HG03457 (cell line): ENCODE results near the gene PDGFRB.

Experiments
- ATAC-seq: cut with Tn5 transposase; IDR thresholded peaks from one replicate; pipeline ENCODE4 v1.9.1; 2021; ENCODE audit warnings: moderate number of reproducible peaks; ENCODE audit not compliant: unreplicated experiment

Gene PDGFRB

DNA sequence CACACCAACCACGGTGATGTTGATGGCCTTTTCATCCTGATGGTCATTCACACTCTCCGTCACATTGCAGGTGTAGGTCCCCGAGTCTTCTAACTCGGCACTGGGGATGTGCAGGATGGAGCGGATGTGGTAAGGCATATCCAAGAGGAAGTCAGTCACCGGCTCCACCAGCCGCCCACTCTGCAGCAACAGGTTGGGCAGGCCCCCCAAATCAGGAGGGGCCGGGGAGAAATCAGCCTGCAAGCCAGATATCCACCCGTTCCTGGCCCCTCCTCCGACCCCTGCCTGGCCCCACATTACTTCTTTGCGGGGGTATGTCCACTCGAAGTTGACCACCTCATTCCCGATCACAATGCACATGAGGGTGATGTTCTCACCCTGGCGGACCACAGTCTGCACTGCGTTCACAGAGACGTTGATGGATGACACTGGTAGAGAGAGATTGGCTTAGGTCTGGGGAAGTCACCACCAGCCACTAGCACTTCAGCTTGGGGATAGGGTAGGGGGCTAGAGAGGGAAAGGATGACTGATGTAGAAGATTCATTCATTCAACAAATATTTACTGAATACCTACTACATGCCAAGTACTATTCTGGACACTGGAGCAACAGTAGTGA, 22.0 kb downstream of the PDGFRB start:
- no peak for ATAC-seq

DNA sequence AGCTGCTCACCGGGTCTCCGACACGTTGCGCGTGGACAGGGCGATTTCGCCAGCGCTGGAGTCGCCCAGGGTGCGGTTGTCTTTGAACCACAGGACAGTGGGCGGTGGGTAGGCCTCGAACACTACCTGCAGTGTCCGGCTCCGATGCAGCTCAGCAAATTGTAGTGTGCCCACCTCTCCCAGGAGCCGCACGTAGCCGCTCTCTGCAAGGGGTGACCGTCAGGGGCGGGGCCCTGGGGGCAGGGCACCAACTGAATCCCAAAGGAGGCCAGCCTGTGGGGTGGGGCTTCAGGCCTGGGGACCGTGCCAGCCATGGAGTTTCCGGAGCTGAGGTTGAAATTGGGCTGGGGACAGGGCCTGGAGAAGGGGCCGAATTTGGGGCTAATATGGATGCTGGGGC, 22.9 kb downstream of the PDGFRB start:
- no peak for ATAC-seq

DNA sequence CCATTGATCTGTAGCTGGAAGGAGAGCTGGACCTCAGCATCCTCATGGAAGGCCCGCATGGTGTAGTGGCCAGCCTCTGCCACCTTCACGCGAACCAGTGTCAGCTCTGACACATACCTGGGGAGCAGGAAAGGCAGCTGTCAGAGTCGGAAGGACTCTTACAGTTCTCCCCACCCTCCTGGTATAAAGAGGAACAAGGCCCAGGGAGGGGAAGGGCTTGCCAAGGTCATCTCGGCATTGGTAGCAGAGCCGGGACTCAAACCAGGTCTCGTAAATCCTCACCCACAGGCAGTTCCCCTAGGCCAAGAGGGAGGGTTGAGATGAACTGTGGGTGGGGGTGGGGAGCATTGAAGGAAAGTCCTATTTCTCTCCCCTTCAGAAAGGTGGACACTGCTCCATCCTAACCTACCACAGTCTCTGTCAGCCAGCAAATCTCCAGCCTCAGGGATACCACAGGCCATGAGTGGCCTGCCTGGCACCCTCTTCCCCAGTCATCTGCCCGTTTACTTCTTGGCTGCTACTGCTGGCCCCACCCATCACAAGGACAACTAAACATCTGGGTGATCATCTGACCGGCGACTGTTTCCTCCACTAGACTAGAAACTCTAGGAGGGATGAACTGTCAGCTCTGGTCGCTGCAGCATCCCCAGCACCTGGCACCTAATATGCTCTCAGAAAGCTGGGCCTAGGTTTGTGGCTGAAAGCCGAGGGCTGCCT, 23.5 kb downstream of the PDGFRB start:
- no peak for ATAC-seq

DNA sequence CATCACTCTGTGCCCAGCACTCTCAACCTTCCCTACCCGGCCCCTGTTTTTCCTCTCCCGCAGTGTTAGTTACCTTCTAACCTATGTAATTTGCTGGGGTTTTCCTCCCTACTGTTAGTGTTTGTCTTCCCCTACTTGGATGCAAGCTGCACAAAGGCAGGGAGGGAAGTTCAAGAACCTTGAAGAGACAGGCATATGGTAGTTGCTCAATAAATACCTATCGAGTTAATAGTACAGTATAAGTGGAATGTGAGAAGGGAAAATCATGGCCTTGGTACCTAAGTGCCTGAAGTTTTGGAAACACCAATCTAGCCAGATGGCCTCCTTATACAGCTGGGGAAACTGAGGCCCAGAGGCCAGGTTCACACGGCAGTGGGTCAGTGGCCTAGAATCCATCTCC, 24.2 kb downstream of the PDGFRB start:
- ATAC-seq, result no peak

DNA sequence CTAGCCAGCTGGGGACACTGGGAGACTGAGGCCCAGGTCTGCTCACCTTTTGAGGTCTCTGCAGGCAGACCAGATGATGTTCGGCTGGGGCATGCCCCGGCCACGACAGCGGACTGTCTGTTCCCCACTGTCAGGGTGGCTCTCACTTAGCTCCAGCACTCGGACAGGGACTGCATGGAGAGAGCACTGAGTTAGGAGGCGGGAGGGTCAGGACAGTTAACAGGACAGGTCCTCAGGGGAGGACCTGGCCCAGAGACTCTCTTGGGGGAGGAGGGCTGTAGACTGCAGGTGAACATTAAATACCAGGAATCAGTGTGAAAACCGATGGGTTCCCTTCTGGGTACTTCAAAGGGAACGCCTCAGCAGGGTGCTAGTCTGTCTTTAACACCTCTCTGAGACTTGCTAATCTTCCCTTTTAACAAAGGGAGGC, 25.1 kb downstream of the PDGFRB start:
- no peak for ATAC-seq

DNA sequence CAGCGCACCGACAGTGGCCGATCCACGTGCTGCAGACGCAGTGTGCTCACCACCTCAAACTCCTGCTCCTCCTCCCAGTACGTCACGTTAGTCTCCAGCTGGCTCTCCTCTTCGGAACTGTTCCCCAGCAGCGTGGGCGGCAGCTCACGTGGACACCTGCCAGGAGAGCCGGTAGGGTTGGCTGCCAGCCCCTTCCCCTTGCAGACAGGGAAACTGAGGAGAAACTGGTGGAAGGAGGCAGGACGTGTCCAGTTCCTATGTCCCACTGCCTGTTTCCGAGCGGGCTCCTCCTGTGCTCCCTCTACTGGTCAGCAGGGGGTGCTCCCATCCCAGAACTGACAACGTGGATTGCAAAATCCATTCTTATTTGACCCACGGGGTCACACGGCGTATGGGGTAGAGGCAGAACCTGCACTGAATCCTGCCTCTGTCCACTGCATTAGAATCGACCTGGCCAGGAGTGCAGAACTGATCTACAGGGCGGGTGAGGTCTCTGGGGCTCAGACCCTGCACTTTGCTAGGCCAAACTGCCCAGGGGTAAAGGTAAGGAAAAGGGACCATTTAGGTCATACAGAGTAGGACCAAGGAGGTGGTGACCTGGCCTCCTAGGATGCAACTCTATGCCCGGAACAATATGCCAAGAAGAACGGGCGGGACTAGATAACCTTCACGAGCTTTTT, 25.7 kb downstream of the PDGFRB start:
- ATAC-seq, result no peak

DNA sequence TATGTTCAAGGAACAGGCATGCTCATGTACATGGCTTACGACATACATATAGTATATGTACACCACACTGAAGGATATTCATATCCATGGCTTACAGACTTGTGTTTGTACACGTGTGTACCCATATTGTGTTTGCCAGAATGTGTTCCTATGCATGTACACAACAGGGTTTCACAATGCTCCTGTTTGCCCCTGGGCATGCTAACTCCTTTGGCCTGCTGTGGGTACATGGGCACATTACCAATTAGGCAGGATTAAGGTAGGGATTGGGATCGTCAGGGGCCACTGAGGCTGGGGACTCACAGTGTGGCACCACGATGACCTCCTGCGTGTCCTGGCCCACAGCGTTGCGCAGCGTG, 26.2 kb downstream of the PDGFRB start:
- ATAC-seq, result no peak

DNA sequence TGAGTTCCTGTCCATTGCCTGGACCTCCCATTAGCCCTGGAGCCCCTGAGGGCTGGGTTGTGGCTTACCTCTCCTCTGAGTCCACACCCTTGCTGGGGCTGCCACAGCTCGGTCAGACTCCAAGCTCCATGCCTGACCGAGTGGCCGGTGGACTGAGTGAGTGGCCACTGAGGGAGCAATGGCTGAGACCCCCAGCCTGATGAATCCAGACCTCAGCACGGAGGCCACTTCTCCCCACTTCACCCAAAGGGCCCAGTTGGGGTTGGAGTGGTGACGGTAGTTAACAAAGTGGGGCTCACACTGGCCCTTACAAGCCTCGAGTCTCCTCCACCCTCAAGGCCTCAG, 28.8 kb downstream of the PDGFRB start:
- ATAC-seq, result no peak

DNA sequence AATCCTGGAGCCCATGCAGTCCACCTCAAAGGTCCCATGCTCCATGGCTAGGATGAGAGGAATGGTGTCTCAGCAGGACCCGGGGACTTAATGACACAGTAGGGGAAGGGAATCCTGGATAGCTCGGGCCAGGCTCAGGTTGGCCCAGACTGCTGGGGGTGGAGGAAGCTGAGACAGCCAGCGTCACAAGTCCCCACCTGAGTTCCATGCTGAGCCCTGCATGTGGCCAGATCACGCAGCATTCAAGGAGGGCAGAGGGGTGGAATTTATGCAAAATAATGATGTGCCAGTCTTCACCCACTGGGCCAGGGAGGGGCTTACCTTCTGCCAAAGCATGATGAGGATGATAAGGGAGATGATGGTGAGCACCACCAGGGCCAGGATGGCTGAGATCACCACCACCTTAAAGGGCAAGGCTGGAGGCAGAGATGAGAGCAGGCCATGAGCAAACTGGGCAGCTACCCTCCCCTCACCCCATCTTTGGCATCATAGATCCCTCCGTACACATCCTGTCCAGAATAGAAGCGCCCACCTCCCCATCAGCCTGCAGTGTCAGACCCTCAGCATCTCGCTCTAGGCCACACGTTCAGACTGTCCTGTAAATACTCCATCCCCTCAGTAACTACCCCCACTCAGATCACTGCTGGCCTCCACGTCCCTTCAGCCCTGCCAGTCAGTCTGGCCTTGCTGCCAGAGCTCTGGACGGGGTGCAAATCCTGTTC, 29.3 kb downstream of the PDGFRB start:
- no peak for ATAC-seq

DNA sequence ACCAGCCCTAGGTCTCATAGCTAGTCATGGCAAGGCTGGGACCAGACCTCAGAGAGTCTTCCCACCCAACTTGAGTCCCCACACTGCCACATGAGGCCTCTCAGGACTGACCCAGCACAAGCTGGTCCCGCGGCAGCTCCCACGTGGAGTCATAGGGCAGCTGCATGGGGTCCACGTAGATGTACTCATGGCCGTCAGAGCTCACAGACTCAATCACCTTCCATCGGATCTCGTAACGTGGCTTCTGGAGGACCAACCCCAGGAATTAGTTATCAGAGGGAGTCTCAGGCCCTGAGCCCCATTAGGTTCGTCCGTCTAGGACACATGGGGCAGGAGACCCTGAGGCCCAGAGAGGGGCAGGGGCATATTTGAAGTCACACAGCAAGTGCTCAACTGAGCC, 30.3 kb downstream of the PDGFRB start:
- no peak for ATAC-seq

DNA sequence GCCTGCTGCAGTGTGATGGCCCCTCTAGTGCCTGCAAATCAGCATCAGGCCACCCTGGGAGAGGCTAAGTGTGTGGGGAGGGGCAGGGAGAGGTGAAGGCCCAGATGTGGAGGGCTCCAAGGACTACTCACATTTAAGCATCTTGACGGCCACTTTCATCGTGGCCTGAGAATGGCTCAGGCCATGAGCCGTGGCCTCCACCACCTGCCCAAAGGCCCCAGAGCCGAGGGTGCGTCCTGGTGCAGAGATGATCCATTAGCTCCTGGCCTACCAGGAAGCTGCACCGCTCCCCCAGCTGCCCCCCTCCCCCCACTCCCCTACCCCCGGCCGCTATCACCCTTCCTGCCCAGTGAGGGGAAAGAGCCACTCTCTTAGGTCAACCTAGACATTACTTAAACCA, 31.0 kb downstream of the PDGFRB start:
- no peak for ATAC-seq

DNA sequence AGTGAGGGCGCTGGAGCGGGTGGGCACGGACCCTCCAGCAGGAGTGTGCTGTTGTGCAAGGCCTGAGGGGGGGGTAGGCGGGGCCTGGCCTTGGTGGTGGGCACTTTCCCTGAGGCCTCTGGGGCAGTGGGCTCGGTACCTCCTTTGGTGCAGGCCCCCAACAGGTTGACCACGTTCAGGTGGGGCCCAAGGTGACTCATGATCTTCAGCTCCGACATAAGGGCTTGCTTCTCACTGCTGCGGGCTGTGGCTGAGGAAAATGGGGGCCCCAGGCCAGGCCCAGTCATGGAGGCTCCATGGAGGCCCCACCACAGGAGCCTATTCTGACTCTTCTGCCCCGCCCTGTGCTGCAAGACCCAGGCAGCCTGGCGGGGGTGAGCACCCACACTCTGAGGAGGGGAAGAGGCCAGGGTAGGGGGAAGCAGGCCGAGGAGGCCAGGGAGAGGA, 31.5 kb downstream of the PDGFRB start:
- no peak for ATAC-seq

DNA sequence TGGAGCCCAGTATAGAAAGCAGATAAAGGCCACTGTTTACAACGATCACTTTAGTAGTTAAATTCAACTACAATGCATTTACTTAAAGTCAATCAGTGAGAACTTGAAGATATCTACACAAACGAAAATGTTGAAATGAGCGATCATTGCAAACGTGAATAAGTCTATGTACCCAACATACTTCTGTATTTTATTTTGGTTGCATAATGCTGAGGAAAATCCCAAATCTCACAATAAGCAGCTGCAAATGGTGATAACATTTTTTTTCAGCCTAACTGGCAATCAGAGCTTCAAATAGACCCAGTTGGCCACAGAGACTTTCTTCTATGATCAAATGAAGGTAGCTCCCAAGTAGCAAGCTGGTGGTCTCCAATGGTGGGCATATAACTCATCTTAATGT, 32.1 kb downstream of the PDGFRB start:
- no peak for ATAC-seq

DNA sequence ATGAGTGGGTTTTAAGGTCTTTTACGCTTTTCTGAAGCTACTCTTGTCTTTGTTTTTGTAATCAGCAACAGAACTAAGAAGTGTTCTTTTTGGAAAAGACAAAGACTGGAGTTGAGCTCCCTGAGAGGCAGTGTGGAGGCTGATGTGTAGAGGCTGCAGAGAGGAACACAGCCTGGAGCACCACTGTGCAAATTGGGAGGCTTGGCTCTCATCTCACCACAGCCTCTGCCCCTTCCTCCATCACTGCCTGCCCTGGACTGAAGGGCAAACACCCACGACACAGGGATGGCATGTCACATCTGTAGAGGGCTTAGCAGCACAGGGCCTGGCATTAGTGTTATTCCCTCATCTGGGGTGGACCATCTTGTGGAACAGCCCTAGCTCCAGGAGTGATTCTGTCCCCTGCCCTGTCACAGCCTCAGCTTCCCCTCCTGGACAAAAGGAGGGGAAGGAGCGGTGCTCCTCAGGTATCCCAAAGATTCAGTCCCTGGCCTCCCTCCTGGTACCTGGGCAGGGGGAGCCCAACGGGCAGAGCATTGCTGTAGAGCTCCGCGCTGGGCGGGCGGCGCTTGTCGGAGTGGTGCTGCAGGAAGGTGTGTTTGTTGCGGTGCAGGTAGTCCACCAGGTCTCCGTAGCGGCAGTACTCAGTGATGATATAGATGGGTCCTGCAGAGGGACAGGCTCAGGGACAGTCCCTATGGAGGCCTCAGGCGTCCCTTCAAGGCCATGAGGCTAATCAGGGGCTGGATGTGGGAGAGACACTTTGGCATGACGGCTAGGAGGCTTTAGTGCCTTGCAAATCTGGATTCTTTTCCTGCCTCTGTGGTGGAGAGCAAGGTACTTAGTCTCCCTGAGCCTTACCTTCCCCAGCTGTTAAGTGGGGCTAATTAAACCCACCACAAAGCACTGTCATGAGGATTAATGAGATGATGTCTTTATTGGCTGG, 32.8 kb downstream of the PDGFRB start:
- ATAC-seq, result no peak

DNA sequence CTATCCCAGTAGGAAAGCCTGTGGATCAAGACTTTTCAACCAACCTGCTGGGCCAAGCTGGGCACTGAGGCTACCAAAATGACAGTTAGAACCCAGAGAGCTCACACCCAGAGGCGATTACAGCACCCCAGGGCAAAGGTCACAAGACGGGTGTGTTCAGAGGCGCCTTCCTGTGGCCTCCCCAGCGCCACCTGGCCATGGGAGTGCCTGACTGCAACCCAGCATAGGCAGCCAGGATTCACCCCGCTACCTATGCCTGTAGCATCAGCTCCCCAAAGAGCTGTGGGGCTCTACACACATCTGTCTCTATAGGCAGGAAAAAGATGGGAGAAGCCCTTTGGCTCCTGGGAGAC, 33.5 kb downstream of the PDGFRB start:
- ATAC-seq, result no peak

DNA sequence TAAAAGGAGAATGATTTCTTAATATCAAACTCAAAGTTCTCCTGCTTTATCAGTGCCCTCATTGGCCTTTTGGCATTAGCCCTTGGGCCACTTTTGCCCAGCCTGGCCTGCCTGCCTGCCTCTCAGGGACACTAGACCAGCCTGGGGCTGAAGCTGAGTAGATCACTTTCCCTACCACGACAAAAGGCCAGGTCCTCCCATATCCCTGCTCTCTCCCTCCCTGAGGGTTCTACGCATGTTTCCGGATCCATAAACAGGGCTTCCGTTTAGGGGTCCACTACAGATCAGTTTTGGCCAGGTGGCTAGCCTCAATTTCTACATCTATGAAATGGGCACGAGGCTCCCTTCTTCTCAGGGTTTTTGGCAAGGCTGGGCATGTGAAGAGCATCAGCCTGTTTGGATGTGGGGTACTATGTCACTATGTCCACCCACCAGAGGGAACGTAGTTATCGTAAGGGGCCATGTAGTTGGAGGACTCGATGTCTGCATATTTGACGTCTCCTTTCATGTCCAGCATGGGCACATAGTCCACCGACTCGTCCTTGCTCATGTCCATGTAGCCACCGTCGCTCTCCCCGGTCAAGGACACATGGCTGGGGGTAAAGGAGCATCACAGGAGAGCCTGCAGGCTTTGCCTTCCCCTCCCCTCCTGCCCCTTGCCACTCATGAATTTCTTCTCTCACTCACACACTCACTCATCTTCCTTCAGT, 34.0 kb downstream of the PDGFRB start:
- no peak for ATAC-seq

DNA sequence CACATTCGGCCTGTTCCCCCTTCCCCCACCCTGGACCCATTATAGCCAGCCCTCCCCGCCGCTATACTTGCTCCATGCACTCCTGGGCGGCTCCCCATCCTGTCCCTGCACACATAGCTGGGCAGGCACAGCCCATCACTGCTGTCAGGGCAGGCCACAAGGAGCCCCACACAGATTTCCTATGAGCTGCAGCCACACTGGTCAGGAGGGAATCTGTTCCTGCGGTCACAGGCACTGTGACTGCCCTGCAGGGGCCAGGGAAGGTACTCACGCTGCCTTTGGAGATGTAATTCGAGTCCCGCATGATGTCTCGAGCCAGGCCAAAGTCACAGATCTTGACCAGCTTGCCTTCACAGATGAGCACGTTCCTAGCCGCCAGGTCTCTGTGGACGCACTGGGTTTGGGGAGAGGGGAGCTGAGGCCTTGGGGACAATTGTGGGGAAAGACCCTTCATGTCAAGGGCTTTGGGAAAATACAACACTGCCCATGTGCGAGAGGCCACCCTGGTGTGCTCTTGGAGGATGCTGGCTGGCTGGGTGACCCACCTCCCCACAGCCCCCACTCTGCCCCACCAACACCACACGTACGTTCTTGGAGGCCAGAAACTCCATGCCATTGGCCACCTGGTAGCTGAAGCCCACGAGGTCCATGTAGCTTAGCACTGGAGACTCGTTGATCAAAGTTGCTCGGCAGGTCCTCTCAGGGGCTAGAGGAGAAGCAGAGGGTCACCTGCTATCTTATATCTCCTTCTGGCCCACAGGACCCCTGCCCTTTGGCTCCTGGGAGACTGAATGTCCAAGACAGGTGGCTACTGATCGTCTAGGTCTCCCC, 34.8 kb downstream of the PDGFRB start:
- no peak for ATAC-seq

DNA sequence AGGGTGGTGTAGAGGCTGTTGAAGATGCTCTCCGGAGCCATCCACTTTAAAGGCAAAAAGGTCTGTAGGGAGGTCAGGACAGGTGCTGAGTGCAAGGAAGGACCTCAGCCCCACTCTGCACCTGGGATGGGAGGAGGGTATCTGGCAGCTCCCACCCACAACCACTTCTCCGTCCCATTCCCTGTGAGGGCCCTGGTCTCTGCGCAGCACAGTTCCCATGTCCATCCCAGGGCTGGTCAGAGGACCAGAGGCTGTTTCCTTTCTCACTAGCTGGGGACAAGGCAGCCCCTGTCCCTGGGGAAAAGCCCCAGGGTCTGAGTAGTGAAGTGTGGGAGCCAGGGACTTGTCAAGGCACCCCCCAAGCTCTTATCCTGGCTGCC, 35.6 kb downstream of the PDGFRB start:
- ATAC-seq, result no peak

DNA sequence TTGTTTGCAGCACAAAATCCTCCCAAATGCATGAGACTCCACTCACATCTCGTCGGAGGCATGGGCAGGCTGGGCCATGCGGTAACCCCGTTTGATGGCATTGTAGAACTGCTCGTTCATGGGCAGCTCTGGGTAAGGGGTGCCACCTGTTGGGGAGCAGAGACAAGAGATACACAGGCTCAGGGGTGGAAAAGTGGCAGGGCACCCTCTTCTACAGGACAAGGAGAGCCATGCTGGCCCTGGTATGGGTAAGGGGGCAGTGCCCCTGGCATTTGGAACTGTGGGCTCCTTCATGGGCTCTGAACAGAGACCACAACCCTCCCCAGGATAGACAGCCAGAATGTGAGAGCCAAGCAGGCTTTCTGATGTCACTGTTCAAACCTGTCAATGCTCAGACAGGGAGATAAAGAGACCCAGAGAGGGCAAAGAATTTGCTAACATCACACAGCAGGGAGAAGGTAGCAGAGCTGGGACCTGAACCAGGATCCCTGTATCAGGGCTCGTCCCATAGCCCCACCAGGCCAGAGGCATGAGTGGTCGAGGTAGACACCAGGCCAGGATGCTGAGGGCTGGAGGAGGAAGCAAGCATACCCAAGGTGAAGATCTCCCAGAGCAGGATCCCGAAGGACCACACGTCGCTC, 36.1 kb downstream of the PDGFRB start:
- no peak for ATAC-seq
